CD4-positive, CD25-positive, alpha-beta regulatory T cell (primary cell): ENCODE measurements around the gene LDAH. TPM values are rescaled to one million over a fixed set of nuclear protein-coding genes. Genes with fewer than 3 reads are reported as not detected.

ENCODE experiments used
- ATAC-seq, 2 donors: fragments of 150-1000 bp; cut with Tn5 transposase; one replicate each; pipeline ENCODE4 v1.10.0; 2021; ENCODE audit warnings: low read depth in 2 of 2, moderate number of reproducible peaks in 2 of 2, moderate library complexity in 1 of 2
- DNase-seq, 3 donors: peaks; one replicate each; pipeline versions ENCODE4 v3.0.0 to v3.0.0-alpha.2; 2012 to 2022; ENCODE audit warnings: mixed read lengths in 1 of 3
- H3K27ac ChIP-seq: one replicate; pipeline ENCODE4 v1.7.0; 2013; ENCODE audit warnings: mild to moderate bottlenecking, low read length; ENCODE audit not compliant: insufficient read depth, poor library complexity, severe bottlenecking
- H3K27me3 ChIP-seq: one replicate; pipeline ENCODE4 v1.7.0; 2013; ENCODE audit warnings: low read length; ENCODE audit not compliant: control insufficient read depth, insufficient read depth
- H3K36me3 ChIP-seq: one replicate; pipeline ENCODE4 v1.7.0; 2013; ENCODE audit warnings: mild to moderate bottlenecking, low read length, moderate library complexity; ENCODE audit not compliant: control insufficient read depth, insufficient read depth
- H3K4me1 ChIP-seq: 2 replicates; pipeline ENCODE4 v1.7.0; 2013; ENCODE audit warnings: mild to moderate bottlenecking, low read length; ENCODE audit not compliant: insufficient read depth, control insufficient read depth, poor library complexity, severe bottlenecking
- H3K4me3 ChIP-seq: one replicate; pipeline ENCODE4 v1.7.0; 2013; ENCODE audit warnings: low read depth, mild to moderate bottlenecking, low read length, moderate library complexity
- H3K9me3 ChIP-seq, 2 experiments: 1 replicate in 1 of 2; 2 replicates in 1 of 2; pipeline ENCODE4 v1.7.0; 2013; ENCODE audit warnings: low read length in 2 of 2, mild to moderate bottlenecking in 1 of 2, moderate library complexity in 1 of 2; ENCODE audit not compliant: control insufficient read depth in 2 of 2
- H3K27ac Mint-ChIP-seq, 3 donors: one replicate each; pipeline ENCODE4 v1.8.0; 2020 to 2022; ENCODE audit warnings: mild to moderate bottlenecking in 3 of 3, mixed read lengths in 3 of 3, moderate library complexity in 2 of 3
- H3K27me3 Mint-ChIP-seq: one replicate; pipeline ENCODE4 v1.8.0; 2022; ENCODE audit warnings: mild to moderate bottlenecking, mixed read lengths
- H3K36me3 Mint-ChIP-seq: one replicate; pipeline ENCODE4 v1.8.0; 2020; ENCODE audit warnings: mixed read lengths
- H3K4me1 Mint-ChIP-seq, 4 donors: one replicate each; pipeline ENCODE4 v1.8.0; 2020 to 2022; ENCODE audit warnings: mixed read lengths in 4 of 4, mild to moderate bottlenecking in 1 of 4
- H3K4me3 Mint-ChIP-seq, 4 donors: one replicate each; pipeline ENCODE4 v1.8.0; 2020 to 2022; ENCODE audit warnings: mild to moderate bottlenecking in 4 of 4, mixed read lengths in 4 of 4, moderate library complexity in 3 of 4
- H3K9me3 Mint-ChIP-seq, 7 donors: one replicate each; pipeline ENCODE4 v1.8.0; 2020 to 2022; ENCODE audit warnings: mixed read lengths in 7 of 7, mild to moderate bottlenecking in 3 of 7, moderate library complexity in 2 of 7
- polyA plus RNA-seq, 4 donors: library from polyadenylated mRNA; unstranded; fragments of 300-500 nt; fragmentation: Illumina TruSeq; gene quantifications; one replicate each; pipeline ENCODE4 v1.2.3, GENCODE V29; 2021
- total RNA-seq: library from RNA; stranded (reverse); gene quantifications from one replicate; pipeline ENCODE4 v1.2.3, GENCODE V29; 2022

LDAH gene
- total and polyA plus RNA-seq, 5 donors from 2014 or later, result 13.8 to 16.8 (median 14.9) TPM

GRCh38 chr2:20781656-20782265 is 41.1 kb downstream of the LDAH start:
- Mint-ChIP-seq H3K36me3 (peaks cover 30% of the 10 kb centered on the region), H3K4me3 (no peak overlapping the region)

GRCh38 chr2:20771299-20771698 is 51.6 kb downstream of the LDAH start:
- no peak overlapping the region for H3K4me3 Mint-ChIP-seq

More at GRCh38 chr2:20781656-20782265, 41.1 kb downstream of the LDAH start:
- peaks cover 3% of the 10 kb centered on the region for H3K4me1 ChIP-seq
- H3K27ac ChIP-seq, result no peak overlapping the region
- Mint-ChIP-seq H3K9me3 (no peaks in the 10 kb centered on the region), H3K27ac (peak overlapping the region in 1 of 3 donors; percentile 1), H3K4me1 (peaks cover 5 to 20% (median 11%) of the 10 kb centered on the region in 4 donors), H3K27me3 (no peaks in the 10 kb centered on the region)
- peaks cover 6% of the 10 kb centered on the region for H3K36me3 ChIP-seq
- ATAC-seq, result peak; percentile 62 to 64
- DNase-seq, result peak; percentile 6 to 70 (median 27)
- H3K4me3 ChIP-seq, result no peak overlapping the region
- H3K9me3 ChIP-seq, result no peaks in the 10 kb centered on the region
- H3K27me3 ChIP-seq, result no peaks in the 10 kb centered on the region

GRCh38 chr2:20766798-20767644 is 55.9 kb downstream of the LDAH start:
- H3K36me3 ChIP-seq, result peaks cover 11% of the 10 kb centered on the region
- H3K27me3 ChIP-seq, result no peaks in the 10 kb centered on the region
- H3K9me3 Mint-ChIP-seq, result peaks cover 0 to 2% (median 0%) of the 10 kb centered on the region in 7 donors
- ATAC-seq (no peak), DNase-seq (no peak)
- no peak overlapping the region for H3K4me3 ChIP-seq
- no peaks in the 10 kb centered on the region for H3K9me3 ChIP-seq
- no peak overlapping the region for H3K4me3 Mint-ChIP-seq
- H3K4me1 ChIP-seq, result no peaks in the 10 kb centered on the region
- peaks cover 2 to 7% (median 5%) of the 10 kb centered on the region in 4 donors for H3K4me1 Mint-ChIP-seq
- no peak overlapping the region for H3K27ac Mint-ChIP-seq
- H3K27ac ChIP-seq, result no peak overlapping the region
- H3K36me3 Mint-ChIP-seq, result peaks cover 40% of the 10 kb centered on the region
- no peaks in the 10 kb centered on the region for H3K27me3 Mint-ChIP-seq

More at GRCh38 chr2:20771299-20771698, 51.6 kb downstream of the LDAH start:
- peaks cover 0 to 2% (median 0%) of the 10 kb centered on the region in 7 donors for H3K9me3 Mint-ChIP-seq
- Histone ChIP-seq H3K4me1 (no peaks in the 10 kb centered on the region), H3K9me3 (no peaks in the 10 kb centered on the region), H3K27ac (no peak overlapping the region), H3K4me3 (no peak overlapping the region), H3K36me3 (peaks cover 27% of the 10 kb centered on the region), H3K27me3 (no peaks in the 10 kb centered on the region)
- peaks cover 45% of the 10 kb centered on the region for H3K36me3 Mint-ChIP-seq
- no peak for ATAC-seq
- DNase-seq, result no peak
- H3K4me1 Mint-ChIP-seq, result peaks cover 0 to 7% (median under 1%) of the 10 kb centered on the region in 4 donors
- no peaks in the 10 kb centered on the region for H3K27me3 Mint-ChIP-seq
- H3K27ac Mint-ChIP-seq, result no peak overlapping the region

GRCh38 chr2:20766213-20766612 is 56.7 kb downstream of the LDAH start:
- Mint-ChIP-seq H3K36me3 (peaks cover 46% of the 10 kb centered on the region), H3K4me3 (no peak overlapping the region), H3K27me3 (no peaks in the 10 kb centered on the region)

GRCh38 chr2:20762945-20763683 is 59.8 kb downstream of the LDAH start:
- Histone ChIP-seq H3K27me3 (no peaks in the 10 kb centered on the region), H3K4me3 (no peak overlapping the region), H3K4me1 (no peaks in the 10 kb centered on the region), H3K27ac (no peak overlapping the region), H3K36me3 (peaks cover 6% of the 10 kb centered on the region), H3K9me3 (no peaks in the 10 kb centered on the region)
- DNase-seq (no peak), ATAC-seq (no peak)
- H3K36me3 Mint-ChIP-seq, result peaks cover 49% of the 10 kb centered on the region
- no peaks in the 10 kb centered on the region for H3K27me3 Mint-ChIP-seq
- H3K9me3 Mint-ChIP-seq, result peaks cover 0 to 6% (median 0%) of the 10 kb centered on the region in 7 donors
- H3K27ac Mint-ChIP-seq, result no peak overlapping the region
- H3K4me3 Mint-ChIP-seq, result no peak overlapping the region
- H3K4me1 Mint-ChIP-seq, result peaks cover 0 to 14% (median 7%) of the 10 kb centered on the region in 4 donors

More at GRCh38 chr2:20766213-20766612, 56.7 kb downstream of the LDAH start:
- Histone ChIP-seq H3K27ac (no peak overlapping the region), H3K4me3 (no peak overlapping the region), H3K9me3 (no peaks in the 10 kb centered on the region), H3K36me3 (peaks cover 11% of the 10 kb centered on the region), H3K4me1 (no peaks in the 10 kb centered on the region), H3K27me3 (no peaks in the 10 kb centered on the region)
- H3K9me3 Mint-ChIP-seq, result peaks cover 0 to 2% (median 0%) of the 10 kb centered on the region in 7 donors
- no peak for ATAC-seq
- peaks cover 2 to 8% (median 6%) of the 10 kb centered on the region in 4 donors for H3K4me1 Mint-ChIP-seq
- H3K27ac Mint-ChIP-seq, result no peak overlapping the region
- DNase-seq, result no peak

GRCh38 chr2:20759487-20759886 is 63.4 kb downstream of the LDAH start:
- no peak for ATAC-seq
- Histone ChIP-seq H3K36me3 (peaks cover 3% of the 10 kb centered on the region), H3K27me3 (no peaks in the 10 kb centered on the region), H3K27ac (no peak overlapping the region), H3K4me3 (no peak overlapping the region), H3K4me1 (no peaks in the 10 kb centered on the region), H3K9me3 (no peaks in the 10 kb centered on the region)
- DNase-seq, result no peak
- Mint-ChIP-seq H3K4me1 (peaks cover 0 to 17% (median 4%) of the 10 kb centered on the region in 4 donors), H3K27ac (peak overlapping the region in 1 of 3 donors; percentile 24), H3K36me3 (peaks cover 36% of the 10 kb centered on the region), H3K27me3 (no peaks in the 10 kb centered on the region), H3K4me3 (no peak overlapping the region), H3K9me3 (peaks cover 0 to 6% (median 0%) of the 10 kb centered on the region in 7 donors)

GRCh38 chr2:20758997-20759396 is 63.9 kb downstream of the LDAH start:
- Mint-ChIP-seq H3K9me3 (peaks cover 0 to 6% (median 0%) of the 10 kb centered on the region in 7 donors), H3K36me3 (peaks cover 33% of the 10 kb centered on the region), H3K4me1 (peaks cover 0 to 14% (median 3%) of the 10 kb centered on the region in 4 donors), H3K27ac (peak overlapping the region in 1 of 3 donors; percentile 24), H3K27me3 (no peaks in the 10 kb centered on the region), H3K4me3 (no peak overlapping the region)
- no peak overlapping the region for H3K27ac ChIP-seq
- no peaks in the 10 kb centered on the region for H3K27me3 ChIP-seq
- ATAC-seq (no peak), DNase-seq (no peak)
- no peaks in the 10 kb centered on the region for H3K9me3 ChIP-seq
- no peaks in the 10 kb centered on the region for H3K4me1 ChIP-seq
- peaks cover 3% of the 10 kb centered on the region for H3K36me3 ChIP-seq
- no peak overlapping the region for H3K4me3 ChIP-seq
